Measurements from ENCODE around the gene SRC. TPM values are rescaled to one million over a fixed set of nuclear protein-coding genes. Genes with fewer than 3 reads are reported as not detected.

The SRC gene
- total and polyA plus RNA-seq, 2 donors (not counting 3 experiments of a cell fraction or from before 2014, with no cell fraction given), result 22.6 to 29.4 TPM

- no peak overlapping the region for H3K9ac ChIP-seq (replicated peaks; ENCODE audit: extremely low read depth, insufficient read depth, low read length)
- no peak for FAIRE-seq
- peaks cover 2% of the 10 kb centered on the region for H3K79me2 ChIP-seq (ENCODE audit: control insufficient read depth, insufficient read depth, low read length)
- no peak overlapping the region for H3K27ac ChIP-seq (ENCODE audit: insufficient read depth, low read depth, low read length)
- BruUV-seq (replicated peaks), result no TSS peak
- no peak overlapping the region for H3K4me2 ChIP-seq (ENCODE audit: insufficient read depth, low read length)
- peaks cover 3 to 12% of the 10 kb centered on the region in 2 experiments for H3K36me3 ChIP-seq (ENCODE audit: control insufficient read depth in 2 of 2, extremely low read depth in 1 of 2, insufficient read depth in 2 of 2, low read length in 2 of 2)
- POLR2A ChIA-PET, result no interaction called here
- H3K4me1 ChIP-seq (ENCODE audit: control insufficient read depth, extremely low read depth, insufficient read depth, low read length), result no peaks in the 10 kb centered on the region
- dilution Hi-C loops (cut with MboI; ENCODE audit: extremely low pct_ligation_motif_present, low sequenced_read_pairs) (no loop called here), intact Hi-C loops (cut with micrococcal nuclease) (no loop called here)
- TF ChIP-seq MYC (IDR thresholded peaks at IDR 0.05; ENCODE audit: low read depth, low read length) (no peak), JUN (IDR thresholded peaks at IDR 0.05; ENCODE audit: borderline replicate concordance, insufficient read depth, insufficient read length, low read depth) (no peak), MAX (IDR thresholded peaks at IDR 0.05; ENCODE audit: insufficient read depth, insufficient read length) (no peak), FOS (IDR thresholded peaks at IDR 0.05; ENCODE audit: borderline replicate concordance, insufficient read depth, low read length) (no peak), EZH2 (IDR thresholded peaks at IDR 0.05; ENCODE audit: borderline replicate concordance, low read depth, low read length, severe bottlenecking) (no peak), CTCF (IDR thresholded peaks at IDR 0.05; ENCODE audit: extremely low read depth in 1 of 2, insufficient read depth in 1 of 2, low read depth in 1 of 2, low read length in 2 of 2) (no peak), POLR2AphosphoS5 (IDR thresholded peaks at IDR 0.05; ENCODE audit: insufficient read depth, low read depth, low read length) (no peak), GATA2 (IDR thresholded peaks at IDR 0.05; ENCODE audit: insufficient read depth, insufficient read length, low read depth, low read length) (no peak), POLR2A (IDR thresholded peaks at IDR 0.05; ENCODE audit: low read depth, low read length) (no peak)
- no peak overlapping the region for H3K4me3 ChIP-seq (replicated peaks in 1 of 3; ENCODE audit: insufficient read depth in 1 of 3, low read depth in 1 of 3, low read length in 3 of 3)
- no peaks in the 10 kb centered on the region for H3K27me3 ChIP-seq (ENCODE audit: control insufficient read depth in 2 of 2, insufficient read depth in 2 of 2, low read length in 2 of 2)
- no peak overlapping the region for H2AFZ ChIP-seq (ENCODE audit: low read depth, low read length)
- no peaks in the 10 kb centered on the region for H4K20me1 ChIP-seq (replicated peaks; ENCODE audit: control insufficient read depth, extremely low read depth, insufficient read depth, low read length)
- H3K9me1 ChIP-seq (replicated peaks; ENCODE audit: control insufficient read depth, extremely low read depth, insufficient read depth, low read length), result no peaks in the 10 kb centered on the region
- H3K9me3 ChIP-seq (replicated peaks; ENCODE audit: control insufficient read depth, insufficient read depth, low read length), result no peaks in the 10 kb centered on the region
- CTCF ChIA-PET, result interaction anchor here (1.1 kb wide), 1 partner anchor 12 kb away, joined by 3 read pairs; no protein-coding TSS in a partner anchor
- DNase-seq (ENCODE audit: low read depth, low spot score), result no peak
These were observed 32.3 kb upstream of the SRC start for GRCh38 chr20:37313546-37314091.

Data from endothelial cell of umbilical vein (primary cell).